Right lobe of liver (tissue), 4 donors: Measurements from ENCODE around the gene TCP1.

ENCODE experiments used
- POLR2A ChIP-seq: fragments of 450-650 bp; IDR thresholded peaks from one replicate; pipeline ENCODE4 v1.6.1; 2017; ENCODE audit warnings: antibody characterized with exemption, mild to moderate bottlenecking
- TF ChIP-seq, protein P1 (sequence below), 4 donors: fragments of 200-600 bp in 3 of 4; fragments of 450-650 bp in 1 of 4; IDR thresholded peaks; one replicate each; pipeline versions ENCODE4 v1.5.1 to v1.8.0; 2016 to 2022; ENCODE audit warnings: antibody characterized with exemption in 4 of 4, mild to moderate bottlenecking in 2 of 4
- donor health status: DM: no; HTN: no; CAD: no.
- donor health status: DM: no; HTN: no; CAD: no.
- donor health status: DM: no; HTN: yes; CAD: no.

DNA sequence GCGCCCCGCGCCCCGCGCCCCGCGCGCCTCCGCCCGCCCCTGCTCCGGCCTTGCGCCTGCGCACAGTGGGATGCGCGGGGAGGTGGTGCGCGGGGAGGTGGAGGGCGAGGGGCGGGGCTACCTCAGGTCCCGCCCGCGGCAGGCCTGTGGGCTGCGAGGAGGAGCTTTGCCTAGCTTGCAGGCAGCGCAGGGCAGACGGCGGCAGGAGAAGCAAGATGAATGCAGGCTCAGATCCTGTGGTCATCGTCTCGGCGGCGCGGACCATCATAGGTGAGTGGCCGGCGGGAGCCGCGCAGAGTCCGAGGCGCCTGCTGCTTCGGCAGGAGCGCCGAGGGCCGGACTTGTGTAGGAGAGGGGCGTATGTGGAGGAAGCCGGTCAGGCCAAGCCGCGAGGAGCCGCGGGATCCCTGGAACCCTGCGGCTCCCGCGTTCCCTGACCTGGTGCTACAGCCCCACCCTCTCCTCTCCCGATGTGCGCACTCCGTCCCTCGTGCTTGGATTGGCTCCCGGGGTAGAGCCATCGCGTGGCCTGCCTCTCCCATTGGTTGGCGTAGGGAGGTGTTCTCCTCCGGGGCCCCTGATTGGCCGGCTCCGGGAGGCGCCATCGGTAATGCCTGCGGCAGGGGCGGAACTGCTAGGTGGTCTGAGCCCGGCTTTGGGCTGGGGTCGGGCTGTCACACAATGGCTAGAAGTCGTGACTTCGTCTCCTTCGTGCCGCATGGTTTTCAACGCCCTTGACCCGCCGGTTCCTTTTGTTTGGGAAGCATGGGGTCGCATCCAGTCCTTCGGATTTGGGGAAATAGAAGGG lies 27.3 kb downstream of the TCP1 start, which contains the start of gene ACAT2:
- TF ChIP-seq, protein P1, sequence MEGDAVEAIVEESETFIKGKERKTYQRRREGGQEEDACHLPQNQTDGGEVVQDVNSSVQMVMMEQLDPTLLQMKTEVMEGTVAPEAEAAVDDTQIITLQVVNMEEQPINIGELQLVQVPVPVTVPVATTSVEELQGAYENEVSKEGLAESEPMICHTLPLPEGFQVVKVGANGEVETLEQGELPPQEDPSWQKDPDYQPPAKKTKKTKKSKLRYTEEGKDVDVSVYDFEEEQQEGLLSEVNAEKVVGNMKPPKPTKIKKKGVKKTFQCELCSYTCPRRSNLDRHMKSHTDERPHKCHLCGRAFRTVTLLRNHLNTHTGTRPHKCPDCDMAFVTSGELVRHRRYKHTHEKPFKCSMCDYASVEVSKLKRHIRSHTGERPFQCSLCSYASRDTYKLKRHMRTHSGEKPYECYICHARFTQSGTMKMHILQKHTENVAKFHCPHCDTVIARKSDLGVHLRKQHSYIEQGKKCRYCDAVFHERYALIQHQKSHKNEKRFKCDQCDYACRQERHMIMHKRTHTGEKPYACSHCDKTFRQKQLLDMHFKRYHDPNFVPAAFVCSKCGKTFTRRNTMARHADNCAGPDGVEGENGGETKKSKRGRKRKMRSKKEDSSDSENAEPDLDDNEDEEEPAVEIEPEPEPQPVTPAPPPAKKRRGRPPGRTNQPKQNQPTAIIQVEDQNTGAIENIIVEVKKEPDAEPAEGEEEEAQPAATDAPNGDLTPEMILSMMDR (IDR thresholded peaks at IDR 0.05) = peak in 1 of 4 donors; percentile 14
- peak; percentile 79 for TF ChIP-seq POLR2A
